T-helper 17 cell (primary cell): Measurements from ENCODE around the gene LRRC59. TPM values are rescaled to one million over a fixed set of nuclear protein-coding genes. Genes with fewer than 3 reads are reported as not detected.

Source experiments
- ATAC-seq: fragments of 150-1000 bp; cut with Tn5 transposase; 2 replicates; pipeline ENCODE4 v1.10.0; 2021; ENCODE audit warnings: mild to moderate bottlenecking, moderate library complexity
- DNase-seq, 3 donors: peaks; one replicate each; pipeline versions ENCODE4 v3.0.0 to v3.0.0-alpha.2; 2020 to 2021
- H3K9me3 ChIP-seq: one replicate; pipeline ENCODE4 v1.7.0; 2013; ENCODE audit warnings: low read length, mild to moderate bottlenecking; ENCODE audit not compliant: control insufficient read depth, poor library complexity, severe bottlenecking
- H3K27ac Mint-ChIP-seq: one replicate; pipeline ENCODE4 v1.8.0; 2022; ENCODE audit warnings: mild to moderate bottlenecking, moderate library complexity, mixed read lengths
- H3K27me3 Mint-ChIP-seq: one replicate; pipeline ENCODE4 v1.8.0; 2022; ENCODE audit warnings: mixed read lengths
- H3K36me3 Mint-ChIP-seq: one replicate; pipeline ENCODE4 v1.8.0; 2022; ENCODE audit warnings: low read depth, mixed read lengths
- H3K4me1 Mint-ChIP-seq: one replicate; pipeline ENCODE4 v1.8.0; 2022; ENCODE audit warnings: mild to moderate bottlenecking, mixed read lengths
- H3K4me3 Mint-ChIP-seq: one replicate; pipeline ENCODE4 v1.8.0; 2022; ENCODE audit warnings: mild to moderate bottlenecking, moderate library complexity, mixed read lengths
- total RNA-seq, 4 donors: library from RNA in 2 of 4; stranded (reverse) in 2 of 4; gene quantifications; one replicate each; pipeline ENCODE4 v1.2.3 and lab custom pipeline; 2022 to 2026

Gene LRRC59
- total RNA-seq, 2 donors from 2014 or later: 45.2 to 51.9 TPM

DNA sequence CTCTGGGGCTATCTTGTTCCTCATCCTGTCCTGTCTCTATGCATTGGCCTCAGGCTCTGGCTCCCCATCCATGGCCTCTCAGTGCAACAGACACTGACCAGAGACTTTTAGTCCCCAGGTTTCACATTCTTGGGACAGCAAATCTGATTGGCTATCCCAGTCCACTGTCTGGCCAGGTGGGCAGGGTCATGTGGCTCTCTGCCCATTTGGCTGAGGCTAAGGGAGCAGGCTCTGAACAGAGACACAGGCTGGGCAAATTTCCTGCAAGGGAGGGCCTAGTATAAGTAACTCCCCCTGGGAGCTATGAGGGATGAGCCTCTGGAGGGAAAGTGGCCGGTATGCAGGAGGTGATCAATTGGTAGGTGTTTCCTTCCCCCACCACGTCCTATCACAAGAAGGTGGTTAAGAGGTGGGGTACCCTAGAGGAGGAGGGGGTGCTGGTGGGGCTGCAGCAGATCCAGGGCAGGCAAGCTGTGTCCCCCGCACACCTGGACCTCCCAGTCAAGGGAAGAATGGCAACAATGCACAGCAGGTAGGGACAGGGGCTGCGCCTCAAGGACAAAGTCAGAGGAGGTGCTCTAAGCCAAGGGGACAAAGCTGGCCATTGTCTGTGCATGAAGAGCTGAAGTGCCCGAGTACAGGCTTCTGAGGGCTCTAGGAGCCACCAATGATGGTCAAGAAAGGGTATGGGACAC, 38.2 kb downstream of the LRRC59 start:
- H3K27ac Mint-ChIP-seq: no peak overlapping the region
- H3K9me3 ChIP-seq: no peaks in the 10 kb centered on the region
- peaks cover 2% of the 10 kb centered on the region for H3K36me3 Mint-ChIP-seq
- no peak for DNase-seq
- no peak for ATAC-seq
- H3K4me1 Mint-ChIP-seq: peaks cover 9% of the 10 kb centered on the region
- no peaks in the 10 kb centered on the region for H3K27me3 Mint-ChIP-seq
- H3K4me3 Mint-ChIP-seq: no peak overlapping the region

DNA sequence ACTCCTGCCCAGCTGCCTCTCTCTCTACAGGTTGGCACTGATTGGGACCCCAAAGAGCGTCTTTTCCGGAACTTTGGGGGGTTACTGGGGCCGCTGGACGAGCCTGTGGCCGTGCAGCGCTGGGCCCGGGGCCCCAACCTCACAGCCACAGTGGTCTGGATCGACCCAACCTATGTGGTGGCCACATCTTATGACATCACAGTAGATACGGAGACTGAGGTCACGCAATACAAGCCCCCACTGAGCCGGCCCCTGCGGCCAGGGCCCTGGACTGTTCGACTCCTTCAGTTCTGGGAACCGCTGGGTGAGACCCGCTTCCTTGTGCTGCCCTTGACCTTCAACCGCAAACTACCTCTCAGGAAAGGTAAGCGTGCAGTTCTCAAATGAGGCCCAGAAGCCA, 39.1 kb downstream of the LRRC59 start:
- H3K27me3 Mint-ChIP-seq: no peaks in the 10 kb centered on the region
- DNase-seq (no peak), ATAC-seq (no peak)
- no peak overlapping the region for H3K4me3 Mint-ChIP-seq
- H3K36me3 Mint-ChIP-seq: peaks cover 6% of the 10 kb centered on the region
- peaks cover 9% of the 10 kb centered on the region for H3K4me1 Mint-ChIP-seq
- H3K27ac Mint-ChIP-seq: no peak overlapping the region
- H3K9me3 ChIP-seq: no peaks in the 10 kb centered on the region

DNA sequence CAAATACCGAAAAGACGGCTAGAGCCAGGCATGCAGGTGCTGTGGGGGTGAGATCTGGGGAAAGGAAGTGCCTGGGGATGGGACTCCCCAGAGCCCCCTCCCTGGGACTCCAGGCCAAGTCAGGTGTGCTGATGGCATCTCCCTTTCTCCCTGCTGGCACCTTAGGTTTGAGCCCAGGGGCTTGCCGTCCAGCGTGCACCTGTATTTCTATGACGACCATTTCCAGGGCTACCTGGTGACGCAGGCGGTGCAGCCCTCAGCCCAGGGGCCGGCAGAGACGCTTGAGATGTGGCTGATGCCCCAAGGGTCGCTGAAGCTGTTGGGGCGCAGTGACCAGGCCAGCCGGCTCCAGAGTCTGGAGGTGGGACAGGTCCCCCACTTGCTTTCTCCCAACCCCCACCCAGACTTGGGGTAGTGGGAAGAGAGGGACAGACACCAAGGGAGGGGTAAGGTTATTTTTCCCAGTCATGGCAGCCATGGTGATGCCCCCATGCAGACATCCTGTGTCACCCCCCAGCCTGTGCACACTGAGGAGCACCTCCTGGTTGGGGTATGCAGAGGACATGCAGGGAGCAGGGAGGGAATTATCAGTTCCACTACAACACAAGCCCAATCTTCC, 40.3 kb downstream of the LRRC59 start:
- no peak for ATAC-seq
- H3K27ac Mint-ChIP-seq: no peak overlapping the region
- H3K36me3 Mint-ChIP-seq: peaks cover 9% of the 10 kb centered on the region
- no peaks in the 10 kb centered on the region for H3K27me3 Mint-ChIP-seq
- H3K9me3 ChIP-seq: no peaks in the 10 kb centered on the region
- no peak for DNase-seq
- no peak overlapping the region for H3K4me3 Mint-ChIP-seq
- H3K4me1 Mint-ChIP-seq: peaks cover 7% of the 10 kb centered on the region

DNA sequence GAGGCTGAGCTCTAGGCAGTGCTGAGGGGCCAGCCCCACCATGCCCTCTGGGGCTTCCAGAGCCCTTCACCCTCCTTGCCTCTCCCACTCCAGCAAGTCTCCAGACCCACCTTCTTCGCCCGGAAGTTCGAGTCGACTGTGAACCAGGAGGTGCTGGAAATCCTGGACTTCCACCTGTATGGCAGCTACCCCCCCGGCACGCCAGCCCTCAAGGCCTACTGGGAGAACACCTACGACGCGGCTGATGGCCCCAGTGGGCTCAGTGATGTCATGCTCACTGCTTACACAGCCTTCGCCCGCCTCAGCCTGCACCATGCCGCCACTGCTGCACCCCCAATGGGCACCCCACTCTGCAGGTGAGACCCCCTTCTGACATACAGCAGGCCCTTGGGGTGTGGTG, 40.9 kb downstream of the LRRC59 start:
- H3K4me3 Mint-ChIP-seq: no peak overlapping the region
- H3K4me1 Mint-ChIP-seq: peaks cover 9% of the 10 kb centered on the region
- H3K9me3 ChIP-seq: no peaks in the 10 kb centered on the region
- no peak overlapping the region for H3K27ac Mint-ChIP-seq
- H3K27me3 Mint-ChIP-seq: no peaks in the 10 kb centered on the region
- peaks cover 11% of the 10 kb centered on the region for H3K36me3 Mint-ChIP-seq
- DNase-seq: no peak
- ATAC-seq: no peak

DNA sequence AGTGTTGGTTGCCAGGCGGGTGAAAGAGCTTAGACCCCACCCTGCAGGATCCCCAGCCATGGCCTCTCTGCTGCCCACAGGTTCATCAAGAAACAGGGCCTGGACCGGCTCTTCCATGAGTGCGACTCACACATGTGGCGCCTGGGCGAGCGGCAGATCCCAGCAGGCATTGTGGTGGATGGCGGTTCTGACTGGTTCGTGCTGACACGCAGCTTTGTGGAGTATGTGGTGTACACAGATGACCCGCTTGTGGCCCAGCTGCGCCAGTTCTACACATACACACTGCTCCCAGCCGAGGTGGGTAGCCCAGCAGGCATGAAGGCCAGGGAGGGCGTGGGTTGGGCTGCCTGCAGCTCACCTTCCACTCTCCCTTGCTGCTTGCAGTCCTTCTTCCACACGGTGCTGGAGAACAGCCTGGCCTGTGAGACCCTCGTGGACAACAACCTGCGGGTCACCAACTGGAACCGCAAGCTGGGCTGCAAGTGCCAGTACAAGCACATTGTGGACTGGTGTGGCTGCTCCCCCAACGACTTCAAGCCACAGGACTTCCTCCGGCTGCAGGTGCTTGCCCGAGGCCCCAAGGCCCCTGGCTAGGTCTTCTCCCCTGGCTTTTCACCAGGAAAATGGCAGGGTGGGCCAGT, 41.5 kb downstream of the LRRC59 start:
- peaks cover 11% of the 10 kb centered on the region for H3K4me1 Mint-ChIP-seq
- ATAC-seq (no peak), DNase-seq (no peak)
- no peaks in the 10 kb centered on the region for H3K27me3 Mint-ChIP-seq
- no peak overlapping the region for H3K27ac Mint-ChIP-seq
- no peak overlapping the region for H3K4me3 Mint-ChIP-seq
- H3K36me3 Mint-ChIP-seq: peaks cover 11% of the 10 kb centered on the region
- H3K9me3 ChIP-seq: no peaks in the 10 kb centered on the region

DNA sequence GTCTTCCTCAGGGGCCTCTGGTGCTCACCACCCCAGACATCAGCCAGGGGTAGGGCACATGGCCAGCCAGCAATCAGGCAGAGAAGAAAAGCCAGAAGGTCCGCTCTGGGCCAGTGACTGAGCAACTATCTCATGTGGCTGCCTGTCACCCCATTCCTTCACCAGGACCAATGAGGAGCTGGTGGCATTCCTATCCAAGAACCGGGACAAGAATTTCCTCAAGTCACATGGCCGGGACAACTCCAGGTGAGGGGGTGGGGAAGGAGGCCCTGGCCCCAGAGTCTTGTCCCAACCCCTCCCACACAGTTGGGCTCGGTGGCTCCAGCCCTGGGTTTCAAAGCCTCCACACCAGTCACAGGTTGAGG, 42.0 kb downstream of the LRRC59 start:
- DNase-seq (no peak), ATAC-seq (no peak)
- Mint-ChIP-seq H3K4me3 (no peak overlapping the region), H3K27ac (no peak overlapping the region), H3K36me3 (peaks cover 11% of the 10 kb centered on the region), H3K4me1 (peaks cover 11% of the 10 kb centered on the region), H3K27me3 (no peaks in the 10 kb centered on the region)
- H3K9me3 ChIP-seq: no peaks in the 10 kb centered on the region

DNA sequence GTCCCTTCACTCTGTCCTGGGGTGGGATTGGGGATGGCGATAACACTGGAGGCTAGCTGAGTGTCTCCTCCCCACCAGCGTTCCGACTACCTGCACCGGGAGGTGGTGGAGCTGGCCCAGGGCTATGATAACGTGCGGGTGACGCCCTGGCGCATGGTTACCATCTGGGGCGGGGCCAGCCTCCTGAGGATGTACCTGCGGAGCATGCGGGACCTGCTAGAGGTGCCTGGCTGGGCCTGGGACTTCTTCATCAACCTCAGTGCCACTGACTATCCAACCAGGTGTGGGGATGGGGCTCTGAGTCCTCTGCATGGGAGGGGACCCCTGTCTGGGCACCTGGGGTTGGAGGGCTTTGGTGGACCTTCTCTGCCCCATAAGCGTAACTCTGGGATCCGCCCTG, 42.5 kb downstream of the LRRC59 start:
- DNase-seq: no peak
- H3K27ac Mint-ChIP-seq: no peak overlapping the region

DNA sequence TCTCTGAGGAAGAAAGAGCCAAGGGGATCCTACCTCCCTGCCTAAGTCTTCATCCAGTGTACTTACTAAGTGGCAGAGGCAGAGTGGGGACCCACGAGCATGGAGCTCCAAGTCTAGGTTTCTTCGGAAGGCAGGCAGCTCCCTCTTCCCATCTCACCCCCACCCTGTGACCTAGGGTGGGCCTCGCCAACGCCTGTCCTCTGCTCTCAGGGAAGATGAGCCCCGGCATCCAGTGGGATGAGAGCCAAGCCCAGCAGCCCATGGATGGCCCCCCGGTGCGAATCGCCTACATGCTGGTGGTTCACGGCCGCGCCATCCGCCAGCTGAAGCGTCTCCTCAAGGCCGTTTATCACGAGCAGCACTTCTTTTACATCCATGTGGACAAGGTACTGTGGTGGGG, 43.1 kb downstream of the LRRC59 start:
- no peak for DNase-seq
- H3K27ac Mint-ChIP-seq: no peak overlapping the region
- no peak for ATAC-seq
- H3K9me3 ChIP-seq: no peaks in the 10 kb centered on the region
- no peaks in the 10 kb centered on the region for H3K27me3 Mint-ChIP-seq
- H3K4me1 Mint-ChIP-seq: peaks cover 12% of the 10 kb centered on the region
- H3K36me3 Mint-ChIP-seq: peaks cover 11% of the 10 kb centered on the region
- no peak overlapping the region for H3K4me3 Mint-ChIP-seq

More for the DNA sequence above, 42.5 kb downstream of the LRRC59 start:
- H3K9me3 ChIP-seq: no peaks in the 10 kb centered on the region
- Mint-ChIP-seq H3K27me3 (no peaks in the 10 kb centered on the region), H3K4me1 (peaks cover 11% of the 10 kb centered on the region), H3K36me3 (peaks cover 11% of the 10 kb centered on the region), H3K4me3 (no peak overlapping the region)
- no peak for ATAC-seq

DNA sequence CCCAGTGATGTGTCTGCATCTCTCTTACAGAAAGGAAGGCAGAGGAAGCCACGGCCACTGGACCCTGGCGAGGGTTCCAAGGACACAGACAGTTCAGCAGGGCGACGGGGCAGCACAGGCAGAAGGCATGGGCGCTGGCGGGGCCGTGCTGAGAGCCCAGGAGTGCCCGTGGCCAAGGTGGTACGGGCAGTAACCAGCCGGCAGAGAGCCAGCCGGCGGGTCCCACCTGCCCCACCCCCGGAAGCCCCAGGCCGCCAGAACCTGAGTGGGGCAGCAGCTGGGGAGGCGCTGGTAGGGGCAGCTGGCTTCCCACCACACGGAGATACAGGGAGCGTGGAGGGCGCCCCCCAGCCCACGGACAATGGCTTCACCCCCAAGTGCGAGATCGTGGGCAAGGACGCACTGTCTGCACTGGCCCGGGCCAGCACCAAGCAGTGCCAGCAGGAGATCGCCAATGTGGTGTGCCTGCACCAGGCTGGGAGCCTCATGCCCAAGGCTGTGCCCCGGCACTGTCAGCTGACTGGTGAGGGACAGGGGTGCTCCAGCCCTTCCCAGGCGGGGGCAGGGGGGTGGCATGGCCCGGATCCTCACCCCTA, 43.6 kb downstream of the LRRC59 start:
- no peak overlapping the region for H3K27ac Mint-ChIP-seq
- ATAC-seq (no peak), DNase-seq (no peak)
- no peaks in the 10 kb centered on the region for H3K27me3 Mint-ChIP-seq
- H3K4me1 Mint-ChIP-seq: peaks cover 16% of the 10 kb centered on the region
- no peak overlapping the region for H3K4me3 Mint-ChIP-seq
- peaks cover 11% of the 10 kb centered on the region for H3K36me3 Mint-ChIP-seq
- no peaks in the 10 kb centered on the region for H3K9me3 ChIP-seq

DNA sequence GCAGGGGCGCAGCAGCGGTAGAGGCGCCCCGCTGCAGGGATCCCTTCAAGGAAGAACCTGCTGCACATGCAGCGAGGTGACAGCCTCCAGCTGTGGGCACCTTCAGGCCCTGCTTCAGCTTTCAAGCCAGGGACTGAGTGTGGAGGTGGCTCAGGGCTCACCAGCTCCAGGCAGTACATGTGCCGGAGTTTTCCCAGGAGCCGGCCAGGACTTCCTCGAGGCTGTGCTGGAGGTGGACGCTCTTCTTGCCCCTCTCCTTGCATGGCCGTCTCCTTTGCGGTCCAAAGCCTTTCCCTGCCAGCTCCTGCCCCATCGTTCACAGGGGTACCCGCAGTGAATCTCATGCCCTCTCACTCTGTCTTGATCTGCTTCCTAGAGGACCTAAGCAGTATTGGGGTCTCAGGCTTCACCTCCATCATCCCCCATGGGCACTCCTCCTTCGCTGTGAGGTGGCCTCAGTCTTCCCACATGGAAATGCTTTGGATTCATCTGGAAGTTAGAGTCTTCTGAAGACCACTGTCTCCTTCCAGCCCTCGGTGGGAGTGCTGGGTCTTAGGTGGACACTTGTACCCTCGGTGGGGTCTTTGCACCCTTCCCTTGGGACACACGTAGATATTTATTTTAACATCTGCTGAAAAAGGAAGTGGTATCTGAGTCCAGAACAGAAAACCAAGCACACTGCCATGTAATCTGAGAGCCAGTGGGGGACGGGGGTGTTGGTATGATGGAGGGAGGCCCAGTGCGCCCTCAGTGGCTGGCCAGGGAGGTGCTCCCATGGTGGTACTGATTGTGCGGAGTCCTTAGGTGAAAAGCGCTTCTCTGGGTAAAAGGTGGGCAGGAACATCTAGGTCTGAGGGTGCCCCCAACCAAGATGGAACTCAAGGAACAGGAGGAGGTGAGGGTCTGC, 44.4 kb downstream of the LRRC59 start:
- Mint-ChIP-seq H3K27me3 (no peaks in the 10 kb centered on the region), H3K27ac (no peak overlapping the region), H3K36me3 (peaks cover 11% of the 10 kb centered on the region), H3K4me1 (peaks cover 22% of the 10 kb centered on the region), H3K4me3 (no peak overlapping the region)
- DNase-seq (no peak), ATAC-seq (no peak)
- H3K9me3 ChIP-seq: no peaks in the 10 kb centered on the region

DNA sequence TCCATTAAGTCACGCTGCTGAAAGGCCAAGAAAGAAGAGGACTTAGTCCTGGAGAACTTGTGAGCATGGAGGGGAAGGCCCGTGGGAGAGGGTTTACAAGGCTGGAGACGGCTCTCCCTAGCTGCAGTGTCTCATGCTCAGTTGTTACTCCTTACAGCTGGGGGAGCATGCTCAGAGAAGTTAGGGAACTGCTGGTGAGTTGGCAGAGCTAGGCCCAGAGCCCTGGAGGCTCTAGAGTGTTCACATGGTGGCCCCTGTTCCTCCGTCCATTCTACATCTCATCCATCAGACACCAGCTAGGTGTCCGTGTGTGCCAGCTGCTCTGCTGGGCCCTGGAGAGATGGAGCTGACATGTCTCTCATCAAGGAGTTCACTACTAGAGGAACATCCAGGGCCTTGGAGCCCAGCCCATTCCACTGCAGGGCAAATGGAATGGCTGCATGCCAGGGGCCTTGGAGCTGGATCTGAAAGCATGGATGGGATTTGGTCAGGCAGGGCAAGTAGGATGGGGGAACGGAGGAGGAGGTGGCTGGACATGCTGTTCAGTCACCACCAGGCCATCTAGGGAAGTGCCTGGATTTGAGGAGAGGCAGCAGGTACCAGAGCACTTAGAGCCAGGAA, 45.1 kb downstream of the LRRC59 start:
- Mint-ChIP-seq H3K4me3 (no peak overlapping the region), H3K4me1 (peaks cover 26% of the 10 kb centered on the region), H3K27ac (peak overlapping the region; percentile 86), H3K27me3 (no peaks in the 10 kb centered on the region), H3K36me3 (peaks cover 11% of the 10 kb centered on the region)
- ATAC-seq (no peak), DNase-seq (no peak)
- no peaks in the 10 kb centered on the region for H3K9me3 ChIP-seq

DNA sequence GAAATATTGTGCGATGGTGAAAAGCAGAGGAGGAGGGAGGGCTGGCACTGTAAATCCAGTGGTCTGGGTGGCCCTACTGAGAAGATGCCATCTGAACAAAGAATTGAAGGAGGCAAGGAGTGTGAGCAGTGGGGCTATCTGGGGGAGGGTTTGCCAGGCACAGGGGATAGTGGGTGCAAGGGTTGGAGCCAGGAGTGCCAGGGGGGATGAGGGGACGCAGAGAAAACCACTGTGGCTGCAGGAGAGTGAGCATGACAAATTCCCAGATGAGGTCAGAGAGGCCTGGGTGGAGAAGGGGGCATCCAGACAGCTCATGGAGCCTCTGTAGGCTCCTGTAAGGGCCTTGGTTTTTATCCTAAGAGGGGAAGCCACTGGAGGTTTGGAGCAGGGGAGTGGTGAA, 46.6 kb downstream of the LRRC59 start:
- no peaks in the 10 kb centered on the region for H3K27me3 Mint-ChIP-seq
- peaks cover 29% of the 10 kb centered on the region for H3K4me1 Mint-ChIP-seq
- ATAC-seq (no peak), DNase-seq (no peak)
- peaks cover 11% of the 10 kb centered on the region for H3K36me3 Mint-ChIP-seq
- peak overlapping the region; percentile 72 for H3K27ac Mint-ChIP-seq
- H3K4me3 Mint-ChIP-seq: no peak overlapping the region
- H3K9me3 ChIP-seq: no peaks in the 10 kb centered on the region
